ENCODE data around the gene SLC7A6OS.

The SLC7A6OS gene

GRCh38 chr16:68291227-68291626 is 19.5 kb downstream of the SLC7A6OS start (continued):
- TF ChIP-seq ZBTB49 (tag by site-specific recombination; IDR thresholded peaks at IDR 0.05; ENCODE audit: low read depth), result no peak

- ChIA-PET CTCF (interaction anchor here (1.1 kb wide), 1 partner anchor 39 kb away, joined by 5 read pairs; no protein-coding TSS in a partner anchor), POLR2A (interaction anchor here (1.4 kb wide), 1 partner anchor 20 kb away, joined by 7 read pairs; the partner anchor contains the start of genes PRMT7 and SLC7A6OS)
- Histone ChIP-seq H3K9me3 (ENCODE audit: control insufficient read depth, insufficient read depth, low read depth, low read length) (no peaks in the 10 kb centered on the region), H3K4me3 (ENCODE audit: low read depth, low read length) (no peak overlapping the region), H3K4me1 (ENCODE audit: control insufficient read depth, insufficient read depth, low read length) (no peaks in the 10 kb centered on the region), H3K27ac (ENCODE audit: extremely low read depth, low read depth, low read length) (no peak overlapping the region), H3K36me3 (ENCODE audit: control insufficient read depth in 2 of 2, insufficient read depth in 1 of 2, low read length in 2 of 2) (peaks cover 21 to 72% of the 10 kb centered on the region in 2 experiments; a peak in 2 of 3 replicates)
- TF ChIP-seq ZNF394 (tag by site-specific recombination; IDR thresholded peaks at IDR 0.05; ENCODE audit: borderline replicate concordance) (no peak), PRDM1 (tag by site-specific recombination; IDR thresholded peaks at IDR 0.05) (0 out of 2 replicates have a peak, but pooled peaks have one; percentile 2)
These were observed 20.3 kb downstream of the SLC7A6OS start for GRCh38 chr16:68290450-68290849.

- no peaks in the 10 kb centered on the region for H3K9me3 ChIP-seq (ENCODE audit: control insufficient read depth, insufficient read depth, low read depth, low read length)
- H3K4me3 ChIP-seq (ENCODE audit: low read depth, low read length), result no peak overlapping the region
- TF ChIP-seq SP7 (tag by site-specific recombination; IDR thresholded peaks at IDR 0.05), result peak; percentile 71
- TF ChIP-seq YY1 (tag by site-specific recombination; IDR thresholded peaks at IDR 0.05), result no peak
- TF ChIP-seq ZFHX2 (tag by site-specific recombination; conservative IDR thresholded peaks at IDR 0.05), result 0 out of 2 replicates have a peak, but pooled peaks have one; percentile 7
- H3K27ac ChIP-seq (ENCODE audit: extremely low read depth, low read depth, low read length), result no peak overlapping the region
- no peaks in the 10 kb centered on the region for H3K4me1 ChIP-seq (ENCODE audit: control insufficient read depth, insufficient read depth, low read length)
- POLR2A ChIA-PET, result interaction anchor here (1.4 kb wide), 1 partner anchor 21 kb away, joined by 7 read pairs; the partner anchor contains the start of genes PRMT7 and SLC7A6OS
- H3K36me3 ChIP-seq (ENCODE audit: control insufficient read depth in 2 of 2, insufficient read depth in 1 of 2, low read length in 2 of 2), result peaks cover 18 to 76% of the 10 kb centered on the region in 2 experiments; a peak in 2 of 3 replicates
- CTCF ChIA-PET, result interaction anchor here (1.1 kb wide), 1 partner anchor 39 kb away, joined by 5 read pairs; no protein-coding TSS in a partner anchor
These were observed 21.0 kb downstream of the SLC7A6OS start for GRCh38 chr16:68289621-68290329.

- Histone ChIP-seq H3K36me3 (ENCODE audit: control insufficient read depth in 2 of 2, insufficient read depth in 1 of 2, low read length in 2 of 2) (peaks cover 16 to 74% of the 10 kb centered on the region in 2 experiments; a peak in 2 of 3 replicates), H3K4me3 (ENCODE audit: low read depth, low read length) (no peak overlapping the region), H3K9me3 (ENCODE audit: control insufficient read depth, insufficient read depth, low read depth, low read length) (no peaks in the 10 kb centered on the region), H3K4me1 (ENCODE audit: control insufficient read depth, insufficient read depth, low read length) (no peaks in the 10 kb centered on the region), H3K27ac (ENCODE audit: extremely low read depth, low read depth, low read length) (no peak overlapping the region)
- POLR2A ChIA-PET, result interaction anchor here (1.4 kb wide), 1 partner anchor 22 kb away, joined by 7 read pairs; the partner anchor contains the start of genes PRMT7 and SLC7A6OS
- TF ChIP-seq ZNF791 (tag by site-specific recombination; IDR thresholded peaks at IDR 0.05) (no peak), ZNF223 (tag by site-specific recombination; IDR thresholded peaks at IDR 0.05) (no peak), ZNF704 (tag by site-specific recombination; IDR thresholded peaks at IDR 0.05) (no peak), ZNF221 (tag by site-specific recombination; IDR thresholded peaks at IDR 0.05; ENCODE audit: borderline replicate concordance) (no peak), ZNF510 (tag by site-specific recombination; IDR thresholded peaks at IDR 0.05; ENCODE audit: insufficient replicate concordance) (no peak), ZNF76 (tag by site-specific recombination; IDR thresholded peaks at IDR 0.05; ENCODE audit: borderline replicate concordance, low read depth) (no peak), KLF9 (tag by site-specific recombination; IDR thresholded peaks at IDR 0.05; ENCODE audit: low read depth) (no peak), ZNF514 (tag by site-specific recombination; IDR thresholded peaks at IDR 0.05) (no peak), ZNF10 (tag by site-specific recombination; IDR thresholded peaks at IDR 0.05) (no peak), REPIN1 (tag by site-specific recombination; IDR thresholded peaks at IDR 0.05; ENCODE audit: low read depth) (no peak), MYNN (tag by site-specific recombination; IDR thresholded peaks at IDR 0.05; ENCODE audit: borderline replicate concordance) (no peak), ATF2 (tag by site-specific recombination; IDR thresholded peaks at IDR 0.05; ENCODE audit: low read depth) (no peak), ZNF184 (tag by site-specific recombination; IDR thresholded peaks at IDR 0.05) (no peak), BCL6B (tag by site-specific recombination; IDR thresholded peaks at IDR 0.05) (no peak), RBAK (tag by site-specific recombination; IDR thresholded peaks at IDR 0.05) (no peak), YY1 (tag by site-specific recombination; IDR thresholded peaks at IDR 0.05) (no peak)
- CTCF ChIA-PET, result interaction anchor here (1.1 kb wide), 1 partner anchor 40 kb away, joined by 5 read pairs; no protein-coding TSS in a partner anchor
These were observed 21.5 kb downstream of the SLC7A6OS start for GRCh38 chr16:68289202-68289601.

Measured in HEK293 (cell line).